Esophagus muscularis mucosa (tissue), 4 donors: Measurements from ENCODE around the gene PLXNC1. TPM values are rescaled to one million over a fixed set of nuclear protein-coding genes. Genes with fewer than 3 reads are reported as not detected.

Experiments used
- DNase-seq: peaks from one replicate; pipeline ENCODE4 v3.0.0-alpha.2; 2017; ENCODE audit errors: extremely low spot score
- H3K27ac ChIP-seq, 4 donors: fragments of 200-600 bp; sonication (generic); replicated peaks in 1 of 4; 1 replicate in 3 of 4; 2 replicates in 1 of 4; pipeline ENCODE4 v1.5.1; 2016 to 2019; ENCODE audit warnings: mild to moderate bottlenecking in 1 of 4
- H3K27me3 ChIP-seq, 4 donors: fragments of 200-600 bp; sonication (generic); one replicate each; pipeline versions ENCODE4 v1.5.1 to v1.6.0; 2016 to 2019
- H3K36me3 ChIP-seq, 4 donors: fragments of 200-600 bp; sonication (generic); one replicate each; pipeline ENCODE4 v1.5.1; 2016 to 2019
- H3K4me1 ChIP-seq, 4 donors: fragments of 200-600 bp; sonication (generic); one replicate each; pipeline ENCODE4 v1.5.1; 2016 to 2019
- H3K4me3 ChIP-seq, 4 donors: fragments of 200-600 bp; sonication (generic); 1 replicate in 2 of 4; 2 replicates in 2 of 4; pipeline ENCODE4 v1.5.1; 2016 to 2019; ENCODE audit warnings: mild to moderate bottlenecking in 4 of 4, moderate library complexity in 1 of 4
- H3K9me3 ChIP-seq, 4 donors: fragments of 200-600 bp; sonication (generic); 1 replicate in 3 of 4; 2 replicates in 1 of 4; pipeline ENCODE4 v1.5.1; 2016 to 2019
- EP300 ChIP-seq: sonication (generic); formaldehyde crosslinking; IDR thresholded peaks from one replicate; pipeline ENCODE4 v1.6.1; 2017; ENCODE audit warnings: antibody characterized with exemption
- POLR2A ChIP-seq: fragments of 450-650 bp; IDR thresholded peaks from one replicate; pipeline ENCODE4 v1.6.1; 2017; ENCODE audit warnings: antibody characterized with exemption, moderate library complexity, mild to moderate bottlenecking, low read depth
- POLR2AphosphoS5 ChIP-seq, 2 donors: sonication (generic); formaldehyde crosslinking; IDR thresholded peaks; one replicate each; pipeline ENCODE4 v1.6.1; 2017; ENCODE audit warnings: antibody characterized with exemption in 2 of 2
- WGBS: methylation state at CpG from one replicate; pipeline ENCODE4 v1.1.5; 2018; 5-methylcytosine and 5-hydroxymethylcytosine counted together
- intact Hi-C: fragments of 100-400 bp; cut with DNase I; formaldehyde crosslinking; loops from one replicate; pipeline ENCODE4 v1.15.1; 2023
- total RNA-seq, 4 donors: library from RNA; depleted of rRNA; stranded (reverse); fragments of >200 nt; gene quantifications; one replicate each; pipeline versions ENCODE4 v1.1.0 to v1.2.1, GENCODE V29; 2016
- TF ChIP-seq, protein P1 (sequence below), 3 experiments: fragments of 200-600 bp in 2 of 3; fragments of 450-650 bp in 1 of 3; sonication (generic) in 2 of 3; IDR thresholded peaks; one replicate each; pipeline ENCODE4 v1.5.1; 2017 to 2019; ENCODE audit warnings: antibody characterized with exemption in 3 of 3, mild to moderate bottlenecking in 2 of 3, moderate library complexity in 1 of 3

Gene PLXNC1
- total RNA-seq, 4 donors from 2014 or later: 4.0 to 12.3 (median 7.4) TPM

DNA sequence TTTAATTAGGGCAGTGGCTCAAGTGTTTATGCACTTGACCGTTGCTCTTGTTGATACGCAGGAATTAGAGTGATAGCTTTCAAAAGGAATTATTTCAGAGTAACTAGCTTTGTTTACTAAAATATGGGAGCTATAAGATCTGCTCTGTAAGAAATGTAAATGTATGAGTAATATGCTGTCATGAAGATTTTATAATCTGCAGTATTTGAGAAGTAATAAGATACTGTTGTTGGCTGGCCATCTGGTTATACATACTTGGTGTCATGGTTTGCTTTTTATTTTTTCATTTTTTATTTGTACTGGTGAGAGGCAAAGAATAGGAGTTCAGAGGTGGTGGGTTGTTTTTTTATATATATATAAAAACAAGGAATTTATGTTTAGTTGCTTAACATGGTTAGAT, 58.5 kb downstream of the PLXNC1 start:
- TF ChIP-seq, protein P1, sequence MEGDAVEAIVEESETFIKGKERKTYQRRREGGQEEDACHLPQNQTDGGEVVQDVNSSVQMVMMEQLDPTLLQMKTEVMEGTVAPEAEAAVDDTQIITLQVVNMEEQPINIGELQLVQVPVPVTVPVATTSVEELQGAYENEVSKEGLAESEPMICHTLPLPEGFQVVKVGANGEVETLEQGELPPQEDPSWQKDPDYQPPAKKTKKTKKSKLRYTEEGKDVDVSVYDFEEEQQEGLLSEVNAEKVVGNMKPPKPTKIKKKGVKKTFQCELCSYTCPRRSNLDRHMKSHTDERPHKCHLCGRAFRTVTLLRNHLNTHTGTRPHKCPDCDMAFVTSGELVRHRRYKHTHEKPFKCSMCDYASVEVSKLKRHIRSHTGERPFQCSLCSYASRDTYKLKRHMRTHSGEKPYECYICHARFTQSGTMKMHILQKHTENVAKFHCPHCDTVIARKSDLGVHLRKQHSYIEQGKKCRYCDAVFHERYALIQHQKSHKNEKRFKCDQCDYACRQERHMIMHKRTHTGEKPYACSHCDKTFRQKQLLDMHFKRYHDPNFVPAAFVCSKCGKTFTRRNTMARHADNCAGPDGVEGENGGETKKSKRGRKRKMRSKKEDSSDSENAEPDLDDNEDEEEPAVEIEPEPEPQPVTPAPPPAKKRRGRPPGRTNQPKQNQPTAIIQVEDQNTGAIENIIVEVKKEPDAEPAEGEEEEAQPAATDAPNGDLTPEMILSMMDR (IDR thresholded peaks at IDR 0.05): no peak
- no peak for TF ChIP-seq POLR2A
- no peak for TF ChIP-seq POLR2AphosphoS5 (IDR thresholded peaks at IDR 0.05)
- TF ChIP-seq EP300: no peak
- intact Hi-C loops: no loop called here
- H3K27ac ChIP-seq: no peak overlapping the region
- no peak for DNase-seq
- 88% methylated on average over 2 of the region's 2 CpGs for WGBS
- peaks cover 5 to 11% (median 7%) of the 10 kb centered on the region in 4 donors for H3K4me1 ChIP-seq
- no peak overlapping the region for H3K4me3 ChIP-seq
- no peaks in the 10 kb centered on the region for H3K9me3 ChIP-seq
- H3K36me3 ChIP-seq: no peaks in the 10 kb centered on the region
- H3K27me3 ChIP-seq: no peaks in the 10 kb centered on the region

DNA sequence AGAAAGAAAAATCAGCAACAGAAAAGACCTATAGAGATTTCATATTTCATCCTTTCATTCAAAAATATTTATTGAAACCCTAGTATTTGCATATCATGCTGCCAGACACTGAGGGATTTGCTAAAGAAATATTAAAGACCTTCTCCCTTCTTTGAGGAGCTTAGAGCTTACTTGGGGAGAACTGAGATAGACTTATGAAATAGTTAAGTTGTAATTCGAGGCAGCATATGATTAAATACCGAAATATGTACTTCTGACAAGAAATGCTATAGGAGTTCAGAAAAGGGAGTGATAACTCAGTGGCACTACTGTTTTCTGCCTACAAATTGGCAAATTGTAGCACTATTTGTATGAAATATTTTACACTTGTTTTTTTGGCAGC, 59.1 kb downstream of the PLXNC1 start:
- Histone ChIP-seq H3K4me3 (peak overlapping the region in 2 of 4 donors; percentile 7 to 26), H3K4me1 (peaks cover 5 to 11% (median 7%) of the 10 kb centered on the region in 4 donors), H3K36me3 (no peaks in the 10 kb centered on the region), H3K27ac (peak overlapping the region in 3 of 4 donors; percentile 37 to 51 (median 46)), H3K9me3 (no peaks in the 10 kb centered on the region), H3K27me3 (no peaks in the 10 kb centered on the region)
- intact Hi-C loops: no loop called here
- DNase-seq: no peak
- 38% methylated on average over 2 of the region's 2 CpGs for WGBS
- TF ChIP-seq POLR2AphosphoS5 (IDR thresholded peaks at IDR 0.05) (no peak), EP300 (no peak), POLR2A (no peak)
- TF ChIP-seq, protein P1 (IDR thresholded peaks at IDR 0.05): no peak

DNA sequence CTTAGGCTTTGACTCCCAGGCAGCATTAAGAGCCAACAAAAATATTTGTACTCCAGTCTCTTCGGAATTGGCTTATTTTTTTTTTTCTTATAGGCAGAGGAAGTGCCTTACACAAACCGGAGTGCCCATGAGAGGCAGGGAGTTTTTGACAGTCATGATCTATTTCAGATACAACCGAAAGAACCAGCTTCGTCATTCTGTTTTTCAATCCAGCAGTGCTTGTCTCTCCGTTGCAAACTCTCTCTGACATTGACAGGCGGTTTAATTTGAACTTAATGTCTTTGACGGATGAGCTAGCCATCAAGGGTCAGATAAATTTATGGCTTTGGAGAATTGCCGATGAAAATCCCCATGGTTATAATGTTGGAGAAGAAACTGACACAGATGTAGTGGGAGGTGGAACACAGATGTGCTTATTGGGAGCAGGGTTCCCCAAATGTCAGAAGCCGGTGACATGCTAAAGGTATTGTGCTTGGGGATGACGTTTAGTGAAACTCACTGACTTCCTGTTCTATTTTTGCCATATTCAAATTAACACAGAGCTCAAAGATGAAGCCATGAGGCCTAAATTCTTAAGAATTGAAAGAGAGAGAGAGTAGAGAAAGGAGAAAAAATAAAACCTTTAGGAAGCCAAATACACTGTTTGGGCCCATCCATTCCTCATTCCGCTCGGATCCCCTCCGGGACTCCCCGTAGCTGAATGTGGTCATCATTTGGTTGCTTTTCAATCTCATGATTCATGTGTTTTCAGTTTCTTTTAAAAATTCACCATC, 59.7 kb downstream of the PLXNC1 start:
- 53% methylated on average over 14 of the region's 14 CpGs for WGBS
- H3K4me1 ChIP-seq: peaks cover 5 to 11% (median 7%) of the 10 kb centered on the region in 4 donors
- H3K27me3 ChIP-seq: no peaks in the 10 kb centered on the region
- H3K9me3 ChIP-seq: no peaks in the 10 kb centered on the region
- no peak for DNase-seq
- TF ChIP-seq POLR2AphosphoS5 (IDR thresholded peaks at IDR 0.05): no peak
- TF ChIP-seq, protein P1 (IDR thresholded peaks at IDR 0.05): no peak
- peak overlapping the region; percentile 37 to 51 (median 48) for H3K27ac ChIP-seq
- H3K4me3 ChIP-seq: peak overlapping the region in 3 of 4 donors; percentile 7 to 26 (median 15)
- intact Hi-C loops: no loop called here
- no peaks in the 10 kb centered on the region for H3K36me3 ChIP-seq

DNA sequence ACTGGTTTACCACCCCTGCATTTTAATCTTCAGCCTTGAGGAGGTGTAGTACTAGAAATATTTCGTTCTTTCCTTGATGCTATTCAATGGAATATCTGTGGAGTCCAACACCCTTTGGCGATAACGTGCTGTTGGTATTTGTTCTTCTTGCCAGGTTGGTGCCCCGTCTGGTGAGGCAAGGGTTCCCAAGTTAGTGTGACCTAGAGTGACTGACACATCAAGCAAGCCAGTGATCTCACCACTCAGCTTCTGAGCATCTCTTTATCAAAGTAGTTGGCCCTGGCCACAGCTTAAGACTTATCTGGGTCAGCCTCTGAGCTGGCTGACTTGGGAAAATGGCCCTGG, 60.2 kb downstream of the PLXNC1 start:
- WGBS: 86% methylated on average over 4 of the region's 4 CpGs
- no peak for DNase-seq
- no peak for TF ChIP-seq EP300
- no peak for TF ChIP-seq POLR2AphosphoS5 (IDR thresholded peaks at IDR 0.05)
- TF ChIP-seq POLR2A: no peak
- TF ChIP-seq, protein P1 (IDR thresholded peaks at IDR 0.05): no peak
- Histone ChIP-seq H3K36me3 (no peaks in the 10 kb centered on the region), H3K27ac (peak overlapping the region; percentile 37 to 51 (median 48)), H3K4me3 (peak overlapping the region in 2 of 4 donors; percentile 7 to 26), H3K9me3 (no peaks in the 10 kb centered on the region), H3K4me1 (peaks cover 5 to 11% (median 7%) of the 10 kb centered on the region in 4 donors), H3K27me3 (no peaks in the 10 kb centered on the region)
- intact Hi-C loops: no loop called here

DNA sequence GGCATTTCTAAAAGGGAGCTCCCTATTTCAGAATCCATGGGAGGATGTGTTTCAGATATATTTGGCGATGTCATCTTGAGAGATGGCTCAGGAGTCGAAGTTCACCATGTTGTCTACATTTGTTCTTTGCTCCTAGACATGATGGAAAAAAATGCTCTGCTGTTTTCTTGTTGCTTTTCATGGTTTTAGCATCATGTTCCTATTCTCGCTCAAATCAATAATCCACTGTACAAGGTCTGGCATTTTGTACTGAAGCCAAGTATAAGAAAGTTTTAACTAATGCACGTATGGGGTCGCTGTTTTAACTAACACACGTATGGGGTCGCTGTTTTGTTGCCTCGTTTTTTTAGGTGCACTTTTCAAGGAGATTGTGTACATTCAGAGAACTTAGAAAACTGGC, 60.9 kb downstream of the PLXNC1 start:
- Histone ChIP-seq H3K36me3 (no peaks in the 10 kb centered on the region), H3K4me3 (no peak overlapping the region), H3K27me3 (no peaks in the 10 kb centered on the region), H3K27ac (no peak overlapping the region), H3K9me3 (no peaks in the 10 kb centered on the region), H3K4me1 (peaks cover 5 to 11% (median 7%) of the 10 kb centered on the region in 4 donors)
- intact Hi-C loops: no loop called here
- no peak for TF ChIP-seq POLR2AphosphoS5 (IDR thresholded peaks at IDR 0.05)
- TF ChIP-seq, protein P1 (IDR thresholded peaks at IDR 0.05): no peak
- TF ChIP-seq EP300: no peak
- no peak for TF ChIP-seq POLR2A
- 75% methylated on average over 8 of the region's 8 CpGs for WGBS
- no peak for DNase-seq
